Putamen (tissue), 1 donor: ENCODE measurements around the gene SEMA5A.

Experiments
- DNase-seq: peaks from one replicate; pipeline ENCODE4 v3.0.0-alpha.2; 2016; ENCODE audit warnings: low spot score

SEMA5A gene

GRCh38 chr5:9545992-9546851 is at the start of gene SEMA5A:
Gene SEMA5A (minus strand): TSS chr5:9546075. CDS start chr5:9379946, 166,129 bp downstream.
- peak; percentile 45 for DNase-seq

- DNase-seq: no peak
Observed at GRCh38 chr5:9594913-9595312, 49.0 kb upstream of the SEMA5A start.

- peak; percentile 47 for DNase-seq
Observed at GRCh38 chr5:9589049-9589835, 43.4 kb upstream of the SEMA5A start.

GRCh38 chr5:9588254-9588653 is 42.4 kb upstream of the SEMA5A start:
- no peak for DNase-seq

- no peak for DNase-seq
Observed at GRCh38 chr5:9587135-9587534, 41.3 kb upstream of the SEMA5A start.

- no peak for DNase-seq
Observed at GRCh38 chr5:9582406-9582805, 36.5 kb upstream of the SEMA5A start.

GRCh38 chr5:9573796-9574195 is 27.9 kb upstream of the SEMA5A start:
- no peak for DNase-seq

GRCh38 chr5:9572246-9572645 is 26.4 kb upstream of the SEMA5A start:
- DNase-seq: no peak

- DNase-seq: no peak
Observed at GRCh38 chr5:9570876-9571275, 25.0 kb upstream of the SEMA5A start.

GRCh38 chr5:9567039-9567438 is 21.2 kb upstream of the SEMA5A start:
- no peak for DNase-seq

- no peak for DNase-seq
Observed at GRCh38 chr5:9564752-9565151, 18.9 kb upstream of the SEMA5A start.

- no peak for DNase-seq
Observed at GRCh38 chr5:9562141-9562540, 16.3 kb upstream of the SEMA5A start.

GRCh38 chr5:9559965-9560364 is 14.1 kb upstream of the SEMA5A start:
- no peak for DNase-seq

GRCh38 chr5:9558319-9558965 is 12.6 kb upstream of the SEMA5A start:
- DNase-seq: no peak

- no peak for DNase-seq
Observed at GRCh38 chr5:9557696-9558095, 11.8 kb upstream of the SEMA5A start.

- no peak for DNase-seq
Observed at GRCh38 chr5:9555961-9556360, 10.1 kb upstream of the SEMA5A start.

GRCh38 chr5:9554122-9554521 is 8.2 kb upstream of the SEMA5A start:
- no peak for DNase-seq

- no peak for DNase-seq
Observed at GRCh38 chr5:9553561-9553960, 7.7 kb upstream of the SEMA5A start.

- DNase-seq: no peak
Observed at GRCh38 chr5:9551567-9552537, 6.0 kb upstream of the SEMA5A start.

GRCh38 chr5:9549941-9550340 is 4.1 kb upstream of the SEMA5A start:
- DNase-seq: no peak

- peak; percentile 25 for DNase-seq
Observed at GRCh38 chr5:9547122-9547947, 1.5 kb upstream of the SEMA5A start.
